ENCODE measurements around the gene AKT1S1. TPM values are rescaled to one million over a fixed set of nuclear protein-coding genes. Genes with fewer than 3 reads are reported as not detected.
A peak's percentile ranks its signal among the peaks of the same experiment; 100 is the strongest.

Gene AKT1S1
- total RNA-seq, 1 donor from 2014 or later, result 48.2 TPM

DNA sequence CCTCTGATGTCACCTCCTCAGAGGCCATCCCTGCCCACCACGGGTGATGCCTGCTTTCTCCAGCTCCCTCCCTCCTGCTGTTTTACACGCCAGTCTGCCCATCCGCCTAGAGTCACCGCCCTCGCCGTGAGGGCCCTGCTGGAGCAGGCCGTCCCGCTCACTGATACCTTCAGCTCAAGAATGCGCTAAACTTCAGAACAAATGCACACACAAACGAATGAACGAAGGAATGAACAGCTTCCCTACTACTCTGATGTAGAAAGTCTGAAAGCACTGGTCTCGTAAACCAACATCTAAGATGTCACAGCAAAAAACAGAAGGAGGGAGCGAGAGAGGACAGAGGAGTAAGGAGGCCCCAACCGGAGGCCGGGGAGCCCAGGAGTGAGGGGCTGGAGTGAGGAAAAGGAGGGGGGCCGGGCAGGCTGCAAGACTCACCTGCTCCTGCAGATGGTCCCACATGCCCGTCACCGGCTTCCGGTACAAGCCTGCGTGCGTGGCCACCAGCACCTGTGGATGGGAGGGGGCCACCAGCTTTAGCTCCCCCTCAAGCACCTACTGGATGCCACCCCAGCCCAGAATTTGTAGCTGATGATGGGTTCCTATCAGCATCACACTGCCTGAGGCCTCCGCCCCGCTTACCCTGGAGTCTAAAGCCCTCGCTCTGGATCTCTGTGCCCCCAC, 13.8 kb downstream of the AKT1S1 start:
- peak overlapping the region; percentile 85 for H3K4me3 Mint-ChIP-seq (ENCODE audit: unreplicated experiment)
- peaks cover 36% of the 10 kb centered on the region for H3K36me3 Mint-ChIP-seq (ENCODE audit: low read depth, unreplicated experiment)
- DNase-seq (ENCODE audit: low spot score), result no peak
- H3K27me3 Mint-ChIP-seq (ENCODE audit: unreplicated experiment), result peaks cover 36% of the 10 kb centered on the region
- H3K9me3 Mint-ChIP-seq (ENCODE audit: unreplicated experiment), result no peaks in the 10 kb centered on the region
- peaks cover 19% of the 10 kb centered on the region for H3K4me1 Mint-ChIP-seq (ENCODE audit: unreplicated experiment)
- H3K27ac Mint-ChIP-seq (ENCODE audit: unreplicated experiment), result peak overlapping the region; percentile 80
- TF ChIP-seq, protein P1, sequence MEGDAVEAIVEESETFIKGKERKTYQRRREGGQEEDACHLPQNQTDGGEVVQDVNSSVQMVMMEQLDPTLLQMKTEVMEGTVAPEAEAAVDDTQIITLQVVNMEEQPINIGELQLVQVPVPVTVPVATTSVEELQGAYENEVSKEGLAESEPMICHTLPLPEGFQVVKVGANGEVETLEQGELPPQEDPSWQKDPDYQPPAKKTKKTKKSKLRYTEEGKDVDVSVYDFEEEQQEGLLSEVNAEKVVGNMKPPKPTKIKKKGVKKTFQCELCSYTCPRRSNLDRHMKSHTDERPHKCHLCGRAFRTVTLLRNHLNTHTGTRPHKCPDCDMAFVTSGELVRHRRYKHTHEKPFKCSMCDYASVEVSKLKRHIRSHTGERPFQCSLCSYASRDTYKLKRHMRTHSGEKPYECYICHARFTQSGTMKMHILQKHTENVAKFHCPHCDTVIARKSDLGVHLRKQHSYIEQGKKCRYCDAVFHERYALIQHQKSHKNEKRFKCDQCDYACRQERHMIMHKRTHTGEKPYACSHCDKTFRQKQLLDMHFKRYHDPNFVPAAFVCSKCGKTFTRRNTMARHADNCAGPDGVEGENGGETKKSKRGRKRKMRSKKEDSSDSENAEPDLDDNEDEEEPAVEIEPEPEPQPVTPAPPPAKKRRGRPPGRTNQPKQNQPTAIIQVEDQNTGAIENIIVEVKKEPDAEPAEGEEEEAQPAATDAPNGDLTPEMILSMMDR (IDR thresholded peaks at IDR 0.05; ENCODE audit: unreplicated experiment), result no peak

DNA sequence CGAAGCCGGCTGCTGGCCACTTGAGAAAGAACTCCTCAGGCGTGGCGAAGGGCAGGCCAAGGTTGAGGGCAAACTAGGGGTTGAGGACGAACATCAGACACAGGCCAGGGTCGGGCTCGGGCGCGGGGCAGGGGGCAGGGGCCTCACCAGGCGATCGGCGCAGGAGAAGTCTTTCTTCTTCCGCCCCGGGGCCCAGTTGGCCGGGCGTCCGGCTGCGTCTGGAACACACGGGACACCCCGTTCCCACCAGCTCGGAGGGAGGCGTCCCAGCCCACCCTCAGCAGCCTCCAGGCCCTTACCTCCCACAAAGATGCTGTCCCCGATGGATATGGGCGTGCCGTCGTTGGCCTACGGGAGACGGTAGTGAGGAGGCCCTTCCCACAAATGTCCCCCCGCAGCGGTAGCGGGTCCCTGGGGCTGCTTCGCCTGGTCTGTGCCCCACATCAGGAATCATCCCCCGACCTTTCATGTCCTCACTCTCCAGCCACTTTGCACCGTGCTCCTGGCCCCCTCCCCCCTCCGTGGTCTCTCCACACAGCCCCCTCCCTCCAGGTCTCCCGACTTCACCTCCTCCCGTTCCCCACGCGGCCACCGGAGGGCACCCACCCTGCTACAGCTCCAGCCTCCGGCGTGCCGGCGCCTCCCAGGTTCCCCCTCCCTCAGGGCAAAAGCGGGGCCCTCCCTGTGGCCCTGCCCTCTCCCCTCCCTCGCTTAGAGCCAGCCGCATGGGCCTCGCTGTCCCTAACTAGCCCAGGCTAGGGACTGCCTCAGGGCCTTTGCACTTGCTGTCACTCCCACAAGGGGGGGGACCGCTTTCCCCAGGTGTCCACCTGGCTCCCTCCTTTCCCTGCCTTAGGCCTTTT, 14.5 kb downstream of the AKT1S1 start:
- H3K9me3 Mint-ChIP-seq (ENCODE audit: unreplicated experiment), result no peaks in the 10 kb centered on the region
- peaks cover 19% of the 10 kb centered on the region for H3K4me1 Mint-ChIP-seq (ENCODE audit: unreplicated experiment)
- peaks cover 38% of the 10 kb centered on the region for H3K36me3 Mint-ChIP-seq (ENCODE audit: low read depth, unreplicated experiment)
- TF ChIP-seq, protein P1 (IDR thresholded peaks at IDR 0.05; ENCODE audit: unreplicated experiment), result no peak
- H3K4me3 Mint-ChIP-seq (ENCODE audit: unreplicated experiment), result peak overlapping the region; percentile 85
- peaks cover 33% of the 10 kb centered on the region for H3K27me3 Mint-ChIP-seq (ENCODE audit: unreplicated experiment)
- peak; percentile 60 for DNase-seq (ENCODE audit: low spot score)
- peak overlapping the region; percentile 80 for H3K27ac Mint-ChIP-seq (ENCODE audit: unreplicated experiment)

DNA sequence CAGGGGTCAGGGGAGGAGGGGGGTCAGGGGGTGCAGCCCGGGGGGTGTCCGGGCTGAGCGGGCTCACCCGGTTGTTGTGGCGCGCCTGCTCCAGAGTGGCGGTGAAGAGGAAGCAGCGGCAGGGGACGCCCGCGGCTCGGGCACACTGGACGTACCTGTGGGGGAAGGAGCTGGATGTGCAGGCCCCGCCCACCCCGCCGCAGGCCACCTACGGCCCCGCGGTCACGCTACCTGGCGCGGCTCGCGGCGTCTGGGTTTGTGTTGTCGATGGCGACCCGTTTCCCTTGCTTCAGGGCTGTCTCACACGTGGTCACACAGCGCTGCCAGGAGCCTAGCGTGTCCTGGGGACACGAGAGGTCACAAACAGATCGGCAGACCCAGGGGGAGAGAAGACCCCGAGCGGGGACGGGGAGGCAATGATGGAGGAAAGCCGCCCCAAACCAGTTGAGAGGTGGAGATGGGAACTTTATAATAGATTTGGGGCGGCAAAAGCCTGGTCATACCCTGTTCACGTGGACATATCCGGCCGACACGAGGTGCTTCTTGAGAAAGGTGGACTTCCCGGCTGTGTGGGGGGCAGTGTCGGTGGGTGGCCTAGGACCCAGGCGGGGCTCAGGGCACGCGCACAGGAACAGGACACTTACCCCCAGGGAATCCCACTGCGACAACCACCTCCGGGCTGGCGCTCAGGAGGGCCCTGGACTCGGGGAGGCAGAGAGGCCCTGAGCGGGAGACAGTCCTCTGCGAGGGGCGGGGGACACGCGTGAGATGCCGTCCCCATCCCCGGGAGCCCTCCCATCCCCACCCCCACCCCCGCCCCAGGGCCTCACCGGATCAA, 15.4 kb downstream of the AKT1S1 start:
- Mint-ChIP-seq H3K4me1 (ENCODE audit: unreplicated experiment) (peaks cover 19% of the 10 kb centered on the region), H3K4me3 (ENCODE audit: unreplicated experiment) (no peak overlapping the region), H3K9me3 (ENCODE audit: unreplicated experiment) (no peaks in the 10 kb centered on the region), H3K36me3 (ENCODE audit: low read depth, unreplicated experiment) (peaks cover 42% of the 10 kb centered on the region), H3K27me3 (ENCODE audit: unreplicated experiment) (peaks cover 30% of the 10 kb centered on the region), H3K27ac (ENCODE audit: unreplicated experiment) (no peak overlapping the region)
- TF ChIP-seq, protein P1 (IDR thresholded peaks at IDR 0.05; ENCODE audit: unreplicated experiment), result no peak
- DNase-seq (ENCODE audit: low spot score), result no peak

DNA sequence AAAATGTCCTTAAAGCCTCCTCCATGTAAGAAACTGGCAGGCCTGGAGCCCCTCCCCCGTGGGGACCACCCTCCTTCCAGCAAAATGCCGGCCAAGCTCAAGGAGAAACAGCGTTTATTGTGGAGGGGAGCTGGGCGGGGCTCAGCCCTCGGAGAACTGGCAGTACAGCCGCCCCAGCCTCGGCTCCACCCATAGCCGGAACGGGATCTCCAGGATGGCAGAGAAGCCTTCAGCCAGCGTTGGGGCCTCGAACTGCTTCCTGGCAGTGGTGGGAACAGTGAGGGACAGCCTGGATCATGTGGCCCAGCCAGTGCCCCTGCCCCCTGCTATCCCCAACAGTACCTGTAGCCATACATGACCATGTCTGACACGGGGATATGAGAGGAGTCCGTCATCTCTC, 16.0 kb downstream of the AKT1S1 start:
- Mint-ChIP-seq H3K36me3 (ENCODE audit: low read depth, unreplicated experiment) (peaks cover 37% of the 10 kb centered on the region), H3K27me3 (ENCODE audit: unreplicated experiment) (peaks cover 32% of the 10 kb centered on the region), H3K27ac (ENCODE audit: unreplicated experiment) (no peak overlapping the region), H3K4me3 (ENCODE audit: unreplicated experiment) (no peak overlapping the region), H3K9me3 (ENCODE audit: unreplicated experiment) (no peaks in the 10 kb centered on the region), H3K4me1 (ENCODE audit: unreplicated experiment) (peaks cover 12% of the 10 kb centered on the region)
- DNase-seq (ENCODE audit: low spot score), result no peak
- TF ChIP-seq, protein P1 (IDR thresholded peaks at IDR 0.05; ENCODE audit: unreplicated experiment), result no peak
